EH (cell line): ENCODE measurements around the gene CCL3.
"Not testable (repeated sequence)": the region's sequence is repeated elsewhere in the genome, so short reads cannot be mapped to it uniquely, and the experiment has no call there.

ENCODE experiments used
- DNase-seq: peaks from one replicate; pipeline ENCODE4 v3.0.0-alpha.2; 2015; ENCODE audit warnings: low read depth

CCL3 gene

DNA sequence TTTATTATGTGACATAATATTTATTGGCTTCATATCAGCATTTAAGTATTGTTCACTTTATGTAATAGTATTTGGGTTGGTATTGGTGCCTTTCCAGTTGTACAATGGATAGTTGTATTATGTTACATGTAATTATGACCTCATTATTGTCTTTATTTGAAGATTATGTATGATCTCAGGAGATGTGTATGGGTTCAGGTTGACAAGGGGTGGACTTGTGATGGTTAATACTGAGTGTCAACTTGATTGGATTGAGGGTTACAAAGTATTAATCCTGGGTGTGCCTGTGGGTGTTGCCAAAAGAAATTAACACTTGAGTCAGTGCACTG, 25.7 kb upstream of the CCL3 start:
- not testable (repeated sequence) for DNase-seq

DNA sequence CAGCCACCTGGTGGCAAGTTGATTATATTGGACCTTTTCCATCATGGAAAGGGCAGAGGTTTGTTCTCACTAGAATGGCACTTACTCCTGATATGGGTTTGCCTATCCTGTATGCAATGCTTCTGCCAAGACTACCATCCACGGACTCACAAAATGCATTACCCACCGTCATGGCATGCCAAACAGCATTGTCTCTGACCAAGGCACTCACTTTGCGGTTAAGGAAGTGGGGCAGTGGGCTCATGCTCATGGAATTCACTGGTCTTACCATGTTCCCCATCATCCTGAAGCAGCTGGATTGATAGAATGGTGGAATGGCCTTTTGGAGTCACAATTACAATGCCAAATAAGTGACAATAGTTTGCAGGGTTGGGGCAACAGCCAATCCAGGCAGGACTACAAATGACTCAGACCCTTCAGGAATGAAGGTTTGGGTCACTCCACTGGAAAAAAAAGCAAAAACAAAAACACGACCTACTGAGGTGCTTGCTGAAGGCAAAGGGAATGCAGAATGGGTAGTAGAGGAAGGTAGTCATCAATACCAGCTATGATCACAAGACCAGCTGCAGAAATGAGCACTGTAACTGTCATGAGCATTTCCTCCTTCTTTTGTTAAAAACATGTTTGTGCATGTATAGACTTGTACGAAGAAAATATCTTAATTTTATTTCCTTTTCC, 25.2 kb upstream of the CCL3 start:
- DNase-seq: not testable (repeated sequence)

DNA sequence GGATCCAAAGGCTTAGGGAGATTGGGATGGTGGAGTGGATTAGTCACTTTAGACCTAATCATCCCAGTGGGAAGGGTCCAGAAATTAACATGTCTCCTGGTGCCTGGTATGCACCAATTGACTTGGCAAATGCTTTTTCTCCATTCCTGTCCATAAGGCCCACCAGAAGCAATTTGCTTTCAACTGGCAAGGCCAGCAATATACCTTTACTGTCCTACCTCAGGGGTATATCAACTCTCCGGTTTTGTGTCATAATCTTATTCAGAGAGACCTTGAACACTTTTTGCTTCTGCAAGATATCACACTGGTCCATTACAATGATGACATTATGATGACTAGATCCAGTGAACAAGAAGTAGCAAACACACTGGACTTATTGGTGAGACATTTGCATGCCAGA, 23.2 kb upstream of the CCL3 start:
- not testable (repeated sequence) for DNase-seq

DNA sequence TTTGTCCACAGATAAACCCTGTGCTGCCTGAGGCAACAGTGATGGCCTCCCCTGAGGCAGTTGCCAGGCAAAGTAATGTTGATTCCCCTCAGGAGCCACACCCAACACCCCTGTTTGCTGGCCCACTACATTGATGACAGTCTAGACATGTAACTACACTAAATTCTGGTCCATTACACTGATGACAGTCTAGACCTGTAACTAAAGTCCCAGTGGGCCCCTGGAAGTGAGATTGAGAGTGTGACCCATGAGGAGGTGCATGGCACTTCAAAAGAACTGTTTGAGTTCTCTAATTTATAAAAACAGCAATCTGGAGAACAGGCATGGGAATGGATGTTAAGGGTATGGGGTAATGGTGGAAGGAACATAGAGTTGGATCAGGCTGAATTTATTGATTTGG, 22.6 kb upstream of the CCL3 start:
- DNase-seq: no peak

DNA sequence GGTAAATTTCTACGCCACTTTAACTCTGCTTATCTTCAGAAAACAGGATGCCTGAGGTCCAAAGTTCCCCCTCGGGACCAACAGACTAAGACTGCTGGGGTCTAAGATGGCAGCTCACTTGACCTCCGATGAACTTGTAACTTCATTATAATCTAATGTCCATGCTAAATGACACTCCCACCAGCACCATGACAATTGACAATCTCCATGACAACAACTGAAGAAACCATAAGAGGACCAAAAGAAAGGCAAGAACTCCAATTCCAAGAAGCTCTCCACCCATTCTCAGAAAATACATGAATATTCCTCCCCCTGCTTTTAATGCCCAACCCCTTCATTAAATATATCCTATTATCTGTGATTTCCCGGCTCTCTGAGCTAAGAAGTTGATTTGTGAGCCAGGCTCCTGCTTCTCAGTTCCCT, 21.1 kb upstream of the CCL3 start:
- no peak for DNase-seq

DNA sequence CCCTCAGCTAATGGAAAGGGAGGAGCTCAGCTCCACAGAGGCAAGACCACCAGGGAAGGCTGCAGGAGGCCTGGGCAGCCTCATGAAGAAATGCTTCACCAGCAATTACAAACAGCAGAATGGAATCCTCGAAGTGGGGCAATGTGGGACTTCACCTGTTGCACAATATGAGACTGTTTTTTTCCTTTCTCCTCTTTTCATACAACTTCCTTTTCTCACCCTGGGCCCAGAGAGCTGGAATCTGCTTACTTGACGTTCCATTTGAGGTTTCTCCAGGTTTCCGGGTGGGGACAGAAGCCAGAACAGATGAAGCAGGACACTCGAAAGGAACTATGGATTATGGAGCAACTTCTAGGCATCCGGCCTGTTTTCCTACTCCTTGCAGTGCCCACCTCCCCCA, 18.3 kb upstream of the CCL3 start:
- not testable (repeated sequence) for DNase-seq

DNA sequence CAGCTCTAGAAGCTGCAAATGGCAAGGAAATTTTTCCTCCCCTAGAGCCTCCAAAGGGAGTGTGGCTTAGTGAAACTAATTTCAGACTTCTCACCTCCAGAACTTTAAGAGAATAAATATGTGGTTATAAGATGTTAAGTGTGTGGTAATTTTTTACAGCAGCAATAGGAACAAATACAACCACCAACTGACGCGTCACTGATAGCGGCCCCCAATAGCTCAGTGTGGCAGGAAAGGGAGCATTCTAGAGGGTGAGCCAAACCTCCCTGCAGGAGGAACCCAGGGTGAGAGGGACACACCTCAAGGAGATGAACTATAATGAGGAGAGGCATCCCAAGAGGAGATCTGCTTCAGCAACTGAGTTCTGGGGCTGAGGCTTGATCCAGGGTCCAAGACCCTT, 17.7 kb upstream of the CCL3 start:
- DNase-seq: no peak

DNA sequence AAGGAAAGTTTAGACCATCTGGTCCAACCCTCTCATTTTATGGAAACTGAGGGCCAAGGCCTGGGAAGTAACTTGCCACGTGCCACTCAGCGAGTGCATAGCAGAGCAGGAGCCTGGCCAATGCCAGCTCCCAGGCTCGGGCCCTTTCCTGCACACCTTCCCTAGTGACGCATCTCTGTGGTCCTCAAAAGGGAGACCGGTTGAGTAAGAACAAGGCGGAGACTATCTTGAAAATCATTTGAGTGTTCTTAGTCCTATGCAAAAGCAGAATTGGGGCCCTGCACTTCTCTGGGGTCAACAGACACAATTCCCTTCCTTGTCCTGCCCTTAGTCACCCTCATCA, 16.5 kb upstream of the CCL3 start:
- no peak for DNase-seq

DNA sequence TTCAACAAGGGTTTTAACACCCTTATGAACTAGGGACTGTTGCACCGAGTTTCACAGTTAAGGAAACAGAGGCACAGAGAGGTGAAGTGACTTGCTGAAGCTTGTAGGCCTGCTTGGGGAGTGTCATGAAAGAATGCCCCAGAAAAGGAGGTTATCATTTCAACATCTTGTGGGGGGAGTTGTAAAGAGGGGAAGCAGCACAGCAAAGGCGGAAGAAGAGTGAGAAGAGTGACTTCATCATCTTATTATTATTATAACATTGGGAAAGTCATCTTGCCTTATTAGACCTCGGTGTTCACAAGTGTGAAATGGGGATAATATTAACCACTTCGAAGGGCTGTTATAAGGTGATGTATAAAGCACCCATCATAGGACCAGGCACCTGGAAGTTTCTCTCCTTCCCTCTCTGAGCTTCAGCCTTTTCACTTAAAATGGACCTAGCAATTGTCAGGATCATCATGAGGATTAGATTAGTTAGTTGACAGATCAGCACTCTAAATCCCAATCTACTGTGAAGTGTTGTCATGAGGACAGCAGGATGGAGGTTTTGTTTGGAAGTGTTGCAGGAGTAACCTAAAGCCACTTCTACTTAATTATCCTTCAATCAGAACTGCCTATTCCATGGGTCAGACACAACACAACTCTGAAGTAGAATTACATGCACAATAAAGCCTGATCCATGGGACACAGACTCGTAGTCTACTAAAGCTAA, 16.0 kb upstream of the CCL3 start:
- DNase-seq: no peak

DNA sequence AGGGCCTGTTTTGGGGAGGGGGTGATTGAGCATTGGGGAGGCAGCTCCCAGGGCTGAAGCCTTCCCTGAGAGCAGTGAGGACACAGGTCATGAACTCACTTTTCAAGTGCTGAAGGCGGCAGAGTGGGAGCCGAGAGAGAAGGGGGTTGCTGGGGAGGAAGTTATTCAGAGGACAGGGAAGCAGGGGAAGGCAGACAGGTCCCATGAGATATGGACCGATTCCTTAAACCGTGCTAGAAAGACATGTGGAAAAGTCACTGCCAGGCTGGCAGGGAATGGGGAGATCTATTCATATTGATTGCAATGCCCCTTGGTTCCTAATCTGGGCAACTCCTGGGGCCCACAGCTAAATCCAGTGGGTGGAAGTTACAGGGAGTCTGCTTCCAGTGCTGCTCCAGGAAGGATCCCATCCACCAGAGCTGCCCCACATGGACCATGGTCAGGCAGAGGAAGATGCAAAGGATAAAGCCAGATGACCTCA, 14.8 kb upstream of the CCL3 start:
- no peak for DNase-seq

DNA sequence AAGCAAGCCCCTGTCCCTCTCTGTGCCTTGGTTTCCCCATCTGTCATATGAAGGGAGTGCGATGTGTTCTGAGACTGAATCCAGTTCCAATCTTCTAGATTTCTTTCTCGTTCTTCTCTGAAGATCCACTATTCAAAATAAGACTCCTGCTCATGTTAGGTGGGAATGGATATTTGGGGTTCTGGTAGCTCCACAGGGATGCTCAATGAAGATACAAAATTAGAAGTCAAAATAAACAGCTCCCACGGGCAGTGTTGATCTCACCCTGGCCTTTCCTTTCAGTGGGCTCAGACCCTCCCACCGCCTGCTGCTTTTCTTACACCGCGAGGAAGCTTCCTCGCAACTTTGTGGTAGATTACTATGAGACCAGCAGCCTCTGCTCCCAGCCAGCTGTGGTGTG, 14.3 kb upstream of the CCL3 start:
- not testable (repeated sequence) for DNase-seq

DNA sequence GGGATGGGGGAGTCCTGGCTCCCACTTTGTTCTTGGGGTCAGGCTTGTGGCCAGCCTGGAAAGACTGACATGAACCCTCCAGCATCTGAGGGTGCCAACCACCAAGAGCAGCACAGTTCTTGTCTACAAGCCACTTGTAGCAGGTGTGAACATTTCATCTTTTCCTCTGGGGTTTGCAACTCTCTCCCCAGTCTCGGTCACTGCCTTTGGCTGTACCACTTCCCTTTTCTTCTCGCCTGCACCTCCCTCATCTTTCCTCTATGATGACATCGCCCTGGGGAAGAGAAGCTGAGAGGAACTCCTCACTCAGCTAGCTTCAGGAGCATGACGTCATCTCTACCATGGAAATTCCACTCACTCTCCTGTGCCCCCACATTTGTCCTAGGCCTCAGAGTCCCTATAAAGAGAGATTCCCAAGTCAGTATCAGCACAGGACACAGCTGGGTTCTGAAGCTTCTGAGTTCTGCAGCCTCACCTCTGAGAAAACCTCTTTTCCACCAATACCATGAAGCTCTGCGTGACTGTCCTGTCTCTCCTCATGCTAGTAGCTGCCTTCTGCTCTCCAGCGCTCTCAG, 13.5 kb upstream of the CCL3 start, which contains the start of gene CCL4:
TSS of gene CCL4 (plus strand) at position 427 of the 575 bp plus-strand sequence. CDS start at position 506, 79 bp downstream.
- DNase-seq: not testable (repeated sequence)

DNA sequence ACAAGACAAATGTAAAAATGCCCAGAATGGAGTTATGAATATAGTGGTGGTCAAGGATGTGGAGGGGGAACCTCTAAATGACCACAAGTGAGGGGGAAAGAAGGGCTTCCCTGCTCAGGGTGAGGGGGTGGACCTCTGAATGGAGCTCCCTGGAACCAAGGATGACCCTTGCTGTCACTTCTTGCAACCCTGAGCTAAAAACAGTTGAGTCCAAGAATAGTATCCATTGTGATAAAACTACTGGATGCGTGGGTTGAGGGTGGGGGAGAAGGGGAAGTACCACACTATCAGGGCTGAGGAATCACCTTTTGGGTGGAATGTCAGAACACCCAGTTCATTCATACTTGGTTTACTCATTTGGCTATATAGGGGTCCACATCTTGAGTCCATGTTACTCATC, 9.1 kb upstream of the CCL3 start:
- not testable (repeated sequence) for DNase-seq

DNA sequence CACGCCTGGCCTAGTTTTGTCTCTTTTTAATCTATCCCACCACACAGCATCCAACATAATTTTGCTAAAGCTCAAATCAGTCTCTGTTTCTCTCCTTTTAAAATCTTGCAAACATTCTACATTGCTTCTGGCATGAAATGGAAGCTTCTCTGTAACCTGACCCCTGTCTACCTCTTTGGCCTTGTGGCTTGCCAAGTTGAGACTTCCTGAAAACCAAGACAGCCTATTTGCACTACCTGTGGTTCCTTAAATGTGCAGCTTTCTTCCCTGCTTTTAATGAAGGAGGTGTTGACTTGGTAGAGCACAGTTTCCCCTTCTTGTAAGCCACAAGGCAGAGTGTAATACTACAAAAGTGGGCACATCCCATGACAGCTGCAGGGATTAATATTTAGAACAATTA, 6.0 kb upstream of the CCL3 start:
- no peak for DNase-seq

DNA sequence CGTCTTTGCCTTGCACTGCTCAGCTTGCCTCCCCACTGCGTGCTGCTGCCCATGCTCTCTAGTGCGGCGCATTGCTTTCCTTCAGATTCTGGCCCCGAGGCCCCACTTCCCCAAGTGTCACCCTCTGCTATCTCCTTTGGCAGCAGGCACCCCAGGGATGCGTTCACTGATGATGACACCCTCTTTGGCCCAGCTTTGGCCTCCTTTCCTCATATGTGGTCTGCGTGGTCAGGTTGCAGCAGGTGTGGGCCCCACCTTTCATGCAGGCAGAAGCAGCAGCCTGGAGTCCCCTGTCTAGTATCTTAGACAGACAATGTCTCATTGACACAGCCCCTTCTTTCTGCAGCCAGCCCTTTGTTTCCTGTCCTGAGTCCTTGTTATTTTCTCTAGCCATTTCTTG, 4.8 kb upstream of the CCL3 start:
- DNase-seq: no peak

DNA sequence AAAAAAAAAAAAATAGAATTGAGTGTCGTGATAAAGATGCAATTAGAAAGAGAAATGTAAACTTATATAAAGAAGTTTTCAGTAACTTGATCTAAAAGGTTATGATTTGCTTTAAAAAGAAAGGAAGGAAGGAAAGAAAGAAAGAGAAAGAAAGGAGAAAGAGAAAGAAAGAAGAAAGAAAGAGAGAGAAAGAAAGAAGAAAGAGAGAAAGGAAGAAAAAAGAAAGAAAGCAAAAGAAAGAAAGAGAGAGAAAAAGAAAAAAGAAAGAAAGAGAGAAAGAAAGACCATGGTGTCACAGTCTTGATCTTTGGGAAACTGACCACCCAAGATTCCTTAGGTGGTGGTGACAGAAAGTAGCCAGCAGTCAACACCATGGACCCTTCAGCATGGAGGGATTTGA, 4.3 kb upstream of the CCL3 start:
- no peak for DNase-seq

DNA sequence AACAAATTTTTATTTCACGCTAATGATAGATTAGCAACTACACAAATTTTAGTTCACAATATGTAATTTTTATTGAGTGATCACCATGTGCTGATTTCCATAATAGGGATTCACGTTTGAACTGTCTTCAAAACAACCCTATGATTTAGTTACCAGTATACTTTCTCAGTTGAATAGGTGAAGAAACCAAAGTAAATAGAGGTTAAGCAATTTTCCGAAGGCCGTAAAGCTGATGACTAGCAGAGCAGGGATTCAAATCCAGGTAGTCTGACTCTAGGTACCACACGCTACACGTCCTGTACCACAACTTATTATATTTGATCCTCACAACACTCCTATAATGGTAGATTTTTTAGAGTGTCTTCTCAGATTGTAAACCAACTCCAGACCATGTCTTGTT, 2.8 kb upstream of the CCL3 start:
- not testable (repeated sequence) for DNase-seq

DNA sequence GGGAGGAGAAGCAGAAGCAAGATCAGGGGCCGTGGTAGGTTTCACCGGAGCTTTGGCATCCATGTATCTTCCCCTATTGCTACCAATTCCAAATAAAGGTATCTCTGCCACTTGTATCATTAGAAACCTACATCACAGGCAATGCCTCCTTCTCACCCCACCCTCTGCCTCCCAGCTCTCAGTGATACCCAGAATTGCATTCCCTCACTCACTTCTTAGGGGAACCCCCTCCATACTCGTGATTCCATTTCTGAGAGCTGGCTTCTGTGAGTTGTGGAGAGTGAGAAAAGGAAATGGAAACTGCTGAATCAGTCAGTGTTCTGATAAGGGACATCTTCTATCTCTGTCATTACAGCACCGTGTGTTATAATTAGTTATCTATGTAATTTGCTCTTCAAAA, 2.3 kb upstream of the CCL3 start:
- DNase-seq: no peak

DNA sequence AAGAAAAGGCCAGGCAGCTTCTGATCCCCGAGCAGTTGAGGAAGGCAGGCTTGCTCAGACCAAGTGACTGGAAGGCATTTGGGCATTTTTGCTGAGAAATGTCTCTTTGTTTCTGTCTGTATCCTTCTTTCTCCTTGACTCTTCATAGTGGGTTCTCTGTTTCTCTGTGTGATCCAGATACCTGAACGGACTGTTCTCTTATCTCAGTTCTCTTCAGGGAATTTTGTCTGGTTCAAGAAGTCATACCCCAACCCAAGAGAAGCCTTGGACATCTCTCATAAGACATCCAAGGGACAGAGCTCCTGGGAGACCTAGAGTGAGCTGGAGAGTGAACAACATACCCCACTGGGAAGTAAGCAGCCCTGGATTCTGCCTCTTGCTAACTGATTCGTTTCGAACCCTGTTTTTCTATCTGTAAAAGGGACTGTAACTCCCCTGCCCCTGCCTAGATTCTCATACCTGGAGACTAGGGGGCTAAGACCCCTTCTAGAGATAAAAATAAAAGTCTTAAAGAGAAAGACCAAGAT, 541 bp downstream of the CCL3 start:
- no peak for DNase-seq

DNA sequence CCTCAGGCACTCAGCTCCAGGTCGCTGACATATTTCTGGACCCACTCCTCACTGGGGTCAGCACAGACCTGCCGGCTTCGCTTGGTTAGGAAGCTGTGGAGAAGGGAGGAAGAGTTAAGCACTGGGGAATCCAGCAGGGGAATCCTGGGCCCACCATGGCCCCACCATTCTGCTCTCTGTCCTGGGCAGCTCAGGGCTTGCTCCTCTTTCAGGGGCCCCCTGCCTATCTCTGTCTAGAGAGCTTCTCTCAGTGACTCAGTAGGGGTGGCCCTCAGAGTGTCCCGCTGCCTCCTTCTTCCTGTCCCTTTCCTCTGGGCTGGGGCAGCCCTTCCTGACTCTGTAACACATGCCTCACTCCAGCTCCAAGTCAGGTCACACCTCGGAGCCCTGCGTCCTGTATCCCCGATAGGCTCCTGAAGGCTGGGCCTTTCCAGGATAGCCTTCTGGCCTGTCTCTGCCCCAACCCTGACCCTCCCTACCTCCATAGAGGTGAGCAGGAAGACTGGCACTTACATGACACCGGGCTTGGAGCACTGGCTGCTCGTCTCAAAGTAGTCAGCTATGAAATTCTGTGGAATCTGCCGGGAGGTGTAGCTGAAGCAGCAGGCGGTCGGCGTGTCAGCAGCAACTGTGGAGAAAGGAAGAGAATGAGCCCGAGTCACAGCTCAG, 1.1 kb downstream of the CCL3 start:
- DNase-seq: no peak

DNA sequence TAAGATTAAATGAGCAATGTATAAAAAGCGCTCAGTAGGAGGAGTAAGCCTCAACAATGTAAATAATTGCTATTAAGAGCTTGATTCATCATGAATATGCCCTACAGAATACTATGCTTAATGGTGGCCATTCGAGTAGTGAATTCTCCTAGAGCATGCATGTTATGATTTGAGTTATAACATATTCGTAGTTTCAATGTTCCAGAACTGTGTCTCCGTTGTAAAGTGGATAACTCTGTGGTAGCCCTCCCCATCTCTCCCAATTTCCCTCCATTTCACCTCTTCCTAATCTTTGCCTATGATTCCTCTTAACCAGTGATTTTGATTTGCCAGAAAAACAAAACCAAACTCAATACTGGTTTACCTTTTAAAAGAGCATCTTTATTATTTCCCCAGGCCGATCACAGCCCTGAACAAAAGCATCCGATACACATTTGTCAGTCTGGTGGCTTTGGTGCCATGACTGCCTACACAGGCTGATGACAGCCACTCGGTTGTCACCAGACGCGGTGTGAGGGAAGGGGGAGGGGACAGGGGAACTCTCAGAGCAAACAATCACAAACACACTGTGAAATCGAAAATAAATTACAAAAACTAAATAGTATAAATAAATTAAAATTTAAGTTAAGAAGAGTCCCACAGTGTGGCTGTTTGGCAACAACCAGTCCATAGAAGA, 1.9 kb downstream of the CCL3 start:
- DNase-seq: not testable (repeated sequence)

DNA sequence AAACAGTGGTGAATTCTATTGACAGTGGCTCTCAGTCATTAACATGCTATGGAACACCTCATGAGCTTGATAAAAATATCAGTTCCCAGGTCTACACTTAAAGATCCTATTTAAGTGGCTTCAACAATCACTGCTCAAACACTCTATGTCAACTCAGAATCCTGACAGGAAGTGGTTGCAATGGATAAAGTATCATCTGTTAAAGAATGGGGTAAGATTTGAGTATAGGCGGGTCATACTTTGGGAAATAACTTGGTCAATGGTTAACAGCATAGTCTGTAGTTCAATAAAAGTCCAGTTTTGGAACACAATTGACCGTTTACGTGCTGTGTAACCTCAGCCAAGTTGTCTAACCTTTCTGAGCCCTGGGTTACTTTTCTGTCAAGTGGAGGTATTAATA, 2.5 kb downstream of the CCL3 start:
- not testable (repeated sequence) for DNase-seq
